Renal cortex interstitium (tissue), 11 donors: Measurements from ENCODE around the gene GPRC5C. TPM values are rescaled to one million over a fixed set of nuclear protein-coding genes. Genes with fewer than 3 reads are reported as not detected.

Experiments
- DNase-seq, 11 donors: peaks; one replicate each; pipeline ENCODE4 v3.0.0-alpha.2; 2013; ENCODE audit warnings: low read depth in 9 of 11, low spot score in 4 of 11; ENCODE audit errors: extremely low read depth in 1 of 11
- polyA plus RNA-seq, 3 donors: library from polyadenylated mRNA; unstranded; fragments of 120-200 nt; gene quantifications; one replicate each; pipeline ENCODE4 v1.2.1, GENCODE V29; 2013; ENCODE audit not compliant: insufficient read length in 3 of 3

Gene GPRC5C
- polyA plus RNA-seq, 3 donors, result 86.9 to 134 (median 115) TPM

- DNase-seq, result peak in 6 of 11 donors; percentile 57 to 87 (median 82)
Measured at GRCh38 chr17:74427048-74427762, 4.7 kb upstream of the GPRC5C start.

GRCh38 chr17:74427763-74428153 lies 4.1 kb upstream of the GPRC5C start:
- no peak for DNase-seq

GRCh38 chr17:74429604-74430384 lies 2.1 kb upstream of the GPRC5C start:
- no peak for DNase-seq

GRCh38 chr17:74430385-74430705 lies 1.5 kb upstream of the GPRC5C start:
- DNase-seq, result no peak

GRCh38 chr17:74430706-74431567 lies 951 bp upstream of the GPRC5C start:
- peak in 9 of 11 donors; percentile 80 to 90 (median 89) for DNase-seq

GRCh38 chr17:74432424-74432690 lies 469 bp downstream of the GPRC5C start:
- DNase-seq, result no peak

GRCh38 chr17:74432766-74433391 lies 991 bp downstream of the GPRC5C start:
- DNase-seq, result peak in 1 of 11 donors; percentile 46

GRCh38 chr17:74433421-74434121 lies 1.7 kb downstream of the GPRC5C start:
- DNase-seq, result peak in 1 of 11 donors; percentile 57

GRCh38 chr17:74435775-74436359 lies 4.0 kb downstream of the GPRC5C start:
- DNase-seq, result no peak

- no peak for DNase-seq
Measured at GRCh38 chr17:74437702-74438101, 5.8 kb downstream of the GPRC5C start.

- DNase-seq, result no peak
Measured at GRCh38 chr17:74439691-74440567, 8.0 kb downstream of the GPRC5C start.

- no peak for DNase-seq
Measured at GRCh38 chr17:74441537-74441936, 9.6 kb downstream of the GPRC5C start.

- DNase-seq, result no peak
Measured at GRCh38 chr17:74442291-74442669, 10.4 kb downstream of the GPRC5C start.

GRCh38 chr17:74442670-74443515 lies 11.0 kb downstream of the GPRC5C start:
- peak in 2 of 11 donors; percentile 46 to 55 for DNase-seq

GRCh38 chr17:74443516-74444296 lies 11.8 kb downstream of the GPRC5C start:
- DNase-seq, result no peak

GRCh38 chr17:74444406-74444805 lies 12.5 kb downstream of the GPRC5C start:
- DNase-seq, result no peak
